GM23338 (cell line): Measurements from ENCODE around the gene SNTB2. TPM values are rescaled to one million over a fixed set of nuclear protein-coding genes. Genes with fewer than 3 reads are reported as not detected.

Experiments used
- ATAC-seq: fragments of 200-7000 bp; cut with Tn5 transposase; 3 replicates; pipeline ENCODE4 v1.9.1; 2020
- DNase-seq: peaks from one replicate; pipeline ENCODE4 v3.0.0-alpha.2; 2015; ENCODE audit warnings: low spot score
- H2AFZ ChIP-seq: fragments of 200-600 bp; sonication (generic); 2 replicates; pipeline ENCODE4 v1.8.0; 2016; ENCODE audit warnings: antibody characterized with exemption, mild to moderate bottlenecking, moderate library complexity
- H3F3A ChIP-seq: fragments of 200-600 bp; sonication (generic); replicated peaks from 2 replicates; pipeline ENCODE4 v1.8.0; 2017; ENCODE audit warnings: antibody characterized with exemption, mixed run types, low read depth
- H3K27ac ChIP-seq: fragments of 200-600 bp; sonication (generic); 2 replicates; pipeline ENCODE4 v1.6.1; 2016; ENCODE audit warnings: low read depth
- H3K27me3 ChIP-seq: fragments of 200-600 bp; sonication (generic); 2 replicates; pipeline ENCODE4 v1.8.0; 2016; ENCODE audit warnings: mild to moderate bottlenecking, mixed run types, moderate library complexity; ENCODE audit not compliant: insufficient read depth
- H3K36me3 ChIP-seq: fragments of 200-600 bp; sonication (generic); 2 replicates; pipeline ENCODE4 v1.8.0; 2016; ENCODE audit warnings: mild to moderate bottlenecking; ENCODE audit not compliant: insufficient read depth
- H3K4me1 ChIP-seq: fragments of 200-600 bp; sonication (generic); 2 replicates; pipeline ENCODE4 v1.8.0; 2016; ENCODE audit warnings: mild to moderate bottlenecking, moderate library complexity; ENCODE audit not compliant: insufficient read depth
- H3K4me2 ChIP-seq: fragments of 200-600 bp; sonication (generic); 2 replicates; pipeline ENCODE4 v1.7.1; 2017; ENCODE audit warnings: mixed run types
- H3K4me3 ChIP-seq: fragments of 200-600 bp; sonication (generic); 2 replicates; pipeline ENCODE4 v1.6.1; 2016; ENCODE audit warnings: mixed run types
- H3K79me2 ChIP-seq: fragments of 200-600 bp; sonication (generic); replicated peaks from 2 replicates; pipeline ENCODE4 v1.8.0; 2017; ENCODE audit warnings: mild to moderate bottlenecking; ENCODE audit not compliant: insufficient read depth
- H3K9me2 ChIP-seq: fragments of 200-600 bp; sonication (generic); 2 replicates; pipeline ENCODE4 v1.8.0; 2017; ENCODE audit not compliant: insufficient read depth
- H4K20me1 ChIP-seq: fragments of 200-600 bp; sonication (generic); replicated peaks from 2 replicates; pipeline ENCODE4 v1.8.0; 2017; ENCODE audit warnings: mild to moderate bottlenecking; ENCODE audit not compliant: insufficient read depth
- H3K27ac Mint-ChIP-seq: 2 replicates; pipeline ENCODE4 v1.8.0; 2020; ENCODE audit warnings: inconsistent platforms, mild to moderate bottlenecking, moderate library complexity, mixed read lengths
- H3K27me3 Mint-ChIP-seq: 3 replicates; pipeline ENCODE4 v1.8.0; 2022; ENCODE audit warnings: low read depth, mild to moderate bottlenecking, moderate library complexity, mixed read lengths, inconsistent platforms; ENCODE audit not compliant: insufficient read depth, poor library complexity
- H3K36me3 Mint-ChIP-seq: 3 replicates; pipeline ENCODE4 v1.8.0; 2021; ENCODE audit warnings: low read depth, mild to moderate bottlenecking, inconsistent platforms, moderate library complexity, mixed read lengths
- H3K4me1 Mint-ChIP-seq: 3 replicates; pipeline ENCODE4 v1.8.0; 2020; ENCODE audit warnings: mild to moderate bottlenecking, inconsistent platforms, mixed read lengths
- H3K4me3 Mint-ChIP-seq: 3 replicates; pipeline ENCODE4 v1.8.0; 2021; ENCODE audit warnings: moderate library complexity, mild to moderate bottlenecking, inconsistent platforms, mixed read lengths
- H3K9me3 Mint-ChIP-seq: 3 replicates; pipeline ENCODE4 v1.8.0; 2020; ENCODE audit warnings: moderate library complexity, mild to moderate bottlenecking, inconsistent platforms, mixed read lengths
- EZH2 ChIP-seq: fragments of 200-600 bp; sonication (generic); IDR thresholded peaks from one replicate; pipeline ENCODE4 v1.8.0; 2017; ENCODE audit warnings: antibody characterized with exemption, mild to moderate bottlenecking, low read depth; ENCODE audit not compliant: unreplicated experiment
- REST ChIP-seq: IDR thresholded peaks from one replicate; pipeline ENCODE4 v1.6.1; 2018; ENCODE audit warnings: antibody characterized with exemption; ENCODE audit not compliant: unreplicated experiment
- ZNF331 ChIP-seq: fragments of 250-450 bp; sonication (Bioruptor Pico); IDR thresholded peaks from 2 replicates; pipeline ENCODE4 v1.5.0; 2020; ENCODE audit warnings: low read depth, mild to moderate bottlenecking, moderate library complexity
- ZNF462 ChIP-seq: fragments of 250-450 bp; sonication (Bioruptor Pico); IDR thresholded peaks from 2 replicates; pipeline ENCODE4 v1.5.0; 2020; ENCODE audit warnings: mild to moderate bottlenecking, moderate library complexity
- polyA plus RNA-seq: library from polyadenylated mRNA; unstranded; fragments of >200 nt; fragmentation: Nextera tagmentation; extraction: Ambion mirVana; gene quantifications from 2 replicates; pipeline ENCODE4 v1.2.1, GENCODE V29; 2016
- total RNA-seq: library from RNA; depleted of rRNA; stranded (reverse); fragments of >200 nt; shearing (Covaris generic); gene quantifications from 2 replicates; pipeline ENCODE4 v1.2.3, GENCODE V29; 2014

The SNTB2 gene
- total and polyA plus RNA-seq, 2 experiments from 2014 or later = 4.8 to 42.7 TPM

DNA sequence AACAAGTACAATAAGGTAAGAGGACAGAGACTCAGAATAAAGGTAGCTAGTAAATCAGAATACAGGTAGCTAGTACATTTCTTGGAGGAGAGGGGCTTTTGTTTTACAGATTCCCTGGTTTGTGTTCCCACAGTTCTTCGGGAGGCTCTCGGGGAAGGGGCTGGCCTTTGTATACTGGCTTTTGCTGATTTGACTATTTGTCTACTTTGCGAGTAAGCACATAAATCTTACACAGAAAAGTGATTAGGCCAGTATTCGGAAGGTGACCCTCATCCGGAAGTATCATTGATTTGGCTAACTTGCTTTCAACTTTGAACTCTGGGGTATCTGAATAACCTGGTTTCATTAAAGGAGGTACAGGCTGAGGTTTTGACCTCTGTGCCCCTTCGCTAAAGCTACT is 21.4 kb upstream of the SNTB2 start:
- H3K27ac ChIP-seq = no peak overlapping the region
- no peak for TF ChIP-seq ZNF462
- TF ChIP-seq REST = no peak
- TF ChIP-seq ZNF331 = no peak
- TF ChIP-seq EZH2 = no peak
- 0 out of 2 replicates have a peak, but pooled peaks cover 5% of the 10 kb centered on the region for H3F3A ChIP-seq
- H3K79me2 ChIP-seq = no peaks in the 10 kb centered on the region
- peaks cover 82% of the 10 kb centered on the region for H3K36me3 Mint-ChIP-seq
- no peak overlapping the region for H3K4me3 Mint-ChIP-seq
- H3K27me3 Mint-ChIP-seq = peaks cover 4% of the 10 kb centered on the region
- no peak for ATAC-seq
- H3K27ac Mint-ChIP-seq = no peak overlapping the region
- H3K27me3 ChIP-seq = no peaks in the 10 kb centered on the region
- no peak overlapping the region for H3K4me2 ChIP-seq
- DNase-seq = no peak
- H4K20me1 ChIP-seq = peaks cover 15% of the 10 kb centered on the region; the same call in 1 of the 2 replicates
- H3K9me3 Mint-ChIP-seq = no peaks in the 10 kb centered on the region; the same call in 2 of the 3 replicates
- no peaks in the 10 kb centered on the region for H3K9me2 ChIP-seq
- no peak overlapping the region for H2AFZ ChIP-seq
- H3K4me1 Mint-ChIP-seq = no peaks in the 10 kb centered on the region; the same call in 2 of the 3 replicates
- no peak overlapping the region for H3K4me3 ChIP-seq
- H3K36me3 ChIP-seq = peaks cover 60% of the 10 kb centered on the region
- H3K4me1 ChIP-seq = no peaks in the 10 kb centered on the region
